ENCODE data around the gene CAND1. TPM values are rescaled to one million over a fixed set of nuclear protein-coding genes. Genes with fewer than 3 reads are reported as not detected.

The CAND1 gene
- total and polyA plus RNA-seq, 4 donors, result 25.4 to 66.1 (median 45.7) TPM

- Histone ChIP-seq H3K4me1 (ENCODE audit: control insufficient read depth in 4 of 4, insufficient read depth in 4 of 4, low read length in 3 of 4) (no peaks in the 10 kb centered on the region), H3K27me3 (ENCODE audit: control insufficient read depth in 4 of 4, insufficient read depth in 4 of 4, low read length in 3 of 4) (no peaks in the 10 kb centered on the region), H3K4me3 (ENCODE audit: low read depth in 1 of 3, low read length in 3 of 3) (no peak overlapping the region), H3K36me3 (ENCODE audit: control insufficient read depth in 4 of 4, insufficient read depth in 3 of 4, low read depth in 1 of 4, low read length in 3 of 4) (no peaks in the 10 kb centered on the region), H3K27ac (ENCODE audit: low read depth in 1 of 2, low read length in 2 of 2) (no peak overlapping the region), H3K9ac (ENCODE audit: low read depth in 1 of 2, low read length in 2 of 2) (no peak overlapping the region), H3K9me3 (ENCODE audit: control insufficient read depth in 4 of 4, low read length in 3 of 4) (peaks cover 0 to 2% (median 0%) of the 10 kb centered on the region in 4 donors)
- TF ChIP-seq HNF4G (IDR thresholded peaks at IDR 0.05), result no peak
- TF ChIP-seq GABPA (IDR thresholded peaks at IDR 0.05 in 1 of 2, conservative IDR thresholded peaks at IDR 0.05 in 1 of 2), result no peak
- no peak for TF ChIP-seq YY1 (IDR thresholded peaks at IDR 0.05)
- no peak for TF ChIP-seq ATF3 (IDR thresholded peaks at IDR 0.05)
- no peak for TF ChIP-seq REST (IDR thresholded peaks at IDR 0.05)
- TF ChIP-seq FOXA2 (IDR thresholded peaks at IDR 0.05), result no peak
- no peak for TF ChIP-seq EGR1 (IDR thresholded peaks at IDR 0.05; ENCODE audit: low read depth in 2 of 2)
- TF ChIP-seq RXRA (IDR thresholded peaks at IDR 0.05), result no peak
- DNase-seq (ENCODE audit: low spot score), result no peak
Observed at GRCh38 chr12:67326637-67327036, 57.5 kb downstream of the CAND1 start.

GRCh38 chr12:67327466-67327865 is 58.3 kb downstream of the CAND1 start:
- Histone ChIP-seq H3K9me3 (ENCODE audit: control insufficient read depth in 4 of 4, low read length in 3 of 4) (no peaks in the 10 kb centered on the region), H3K4me3 (ENCODE audit: low read depth in 1 of 3, low read length in 3 of 3) (no peak overlapping the region), H3K9ac (ENCODE audit: low read depth in 1 of 2, low read length in 2 of 2) (no peak overlapping the region), H3K4me1 (ENCODE audit: control insufficient read depth in 4 of 4, insufficient read depth in 4 of 4, low read length in 3 of 4) (no peaks in the 10 kb centered on the region), H3K27ac (ENCODE audit: low read depth in 1 of 2, low read length in 2 of 2) (no peak overlapping the region), H3K27me3 (ENCODE audit: control insufficient read depth in 4 of 4, insufficient read depth in 4 of 4, low read length in 3 of 4) (no peaks in the 10 kb centered on the region), H3K36me3 (ENCODE audit: control insufficient read depth in 4 of 4, insufficient read depth in 3 of 4, low read depth in 1 of 4, low read length in 3 of 4) (no peaks in the 10 kb centered on the region)
- TF ChIP-seq HNF4G (IDR thresholded peaks at IDR 0.05), result no peak
- no peak for TF ChIP-seq YY1 (IDR thresholded peaks at IDR 0.05)
- TF ChIP-seq FOXA1 (IDR thresholded peaks at IDR 0.05), result no peak
- TF ChIP-seq NR2F2 (IDR thresholded peaks at IDR 0.05), result no peak
- TF ChIP-seq RAD21 (IDR thresholded peaks at IDR 0.05), result no peak
- no peak for TF ChIP-seq SP1 (IDR thresholded peaks at IDR 0.05)
- TF ChIP-seq HNF4A (conservative IDR thresholded peaks at IDR 0.05), result no peak
- no peak for TF ChIP-seq FOXA2 (IDR thresholded peaks at IDR 0.05)
- TF ChIP-seq EGR1 (IDR thresholded peaks at IDR 0.05; ENCODE audit: low read depth in 2 of 2), result no peak
- TF ChIP-seq ATF3 (IDR thresholded peaks at IDR 0.05), result no peak
- no peak for TF ChIP-seq GABPA (IDR thresholded peaks at IDR 0.05 in 1 of 2, conservative IDR thresholded peaks at IDR 0.05 in 1 of 2)
- TF ChIP-seq JUND (IDR thresholded peaks at IDR 0.05), result no peak
- no peak for TF ChIP-seq REST (IDR thresholded peaks at IDR 0.05)
- no peak for TF ChIP-seq RXRA (IDR thresholded peaks at IDR 0.05)
- no peak for DNase-seq (ENCODE audit: low spot score)
- WGBS, result 82% methylated on average over 2 of the region's 2 CpGs
